Measurements from ENCODE around the gene OR11H6.

GRCh38 chr14:20190596-20190995, 32.9 kb upstream of the OR11H6 start, which contains the start of gene OR11G2:
- no peak for TF ChIP-seq CTCF (IDR thresholded peaks at IDR 0.05; ENCODE audit: insufficient read depth, low read length)
- no peak for TF ChIP-seq GABPA (IDR thresholded peaks at IDR 0.05; ENCODE audit: low read depth)
